PFSK-1 (cell line): ENCODE results near the gene PTPRQ.

Experiments used
- FOXP2 ChIP-seq: optimal IDR thresholded peaks from 2 replicates; pipeline ENCODE3; 2011; ENCODE audit warnings: borderline replicate concordance, control low read depth, inconsistent platforms; ENCODE audit not compliant: insufficient read depth; ENCODE audit errors: extremely low read length, extremely low read depth
- POLR2AphosphoS5 ChIP-seq: IDR thresholded peaks from 2 replicates; pipeline ENCODE4 v1.6.1; 2012; ENCODE audit warnings: low read depth, mild to moderate bottlenecking, control low read depth, low read length, moderate library complexity
- SIN3A ChIP-seq: IDR thresholded peaks from 2 replicates; pipeline ENCODE4 v1.6.1; 2012; ENCODE audit warnings: mild to moderate bottlenecking, low read length, moderate library complexity, borderline replicate concordance; ENCODE audit not compliant: insufficient read depth
- TAF1 ChIP-seq: IDR thresholded peaks from 2 replicates; pipeline ENCODE4 v1.6.1; 2012; ENCODE audit warnings: low read length, control low read depth, borderline replicate concordance; ENCODE audit not compliant: insufficient read depth
- TF ChIP-seq, protein P1 (sequence below), 2 experiments: IDR thresholded peaks; 2 replicates each; pipeline versions ENCODE4 v1.6.1 to v1.8.0; 2011 to 2012; ENCODE audit warnings: low read depth in 2 of 2, low read length in 2 of 2, control low read depth in 1 of 2, inconsistent platforms in 1 of 2, mild to moderate bottlenecking in 1 of 2, moderate library complexity in 1 of 2; ENCODE audit not compliant: insufficient read depth in 1 of 2

PTPRQ gene

DNA sequence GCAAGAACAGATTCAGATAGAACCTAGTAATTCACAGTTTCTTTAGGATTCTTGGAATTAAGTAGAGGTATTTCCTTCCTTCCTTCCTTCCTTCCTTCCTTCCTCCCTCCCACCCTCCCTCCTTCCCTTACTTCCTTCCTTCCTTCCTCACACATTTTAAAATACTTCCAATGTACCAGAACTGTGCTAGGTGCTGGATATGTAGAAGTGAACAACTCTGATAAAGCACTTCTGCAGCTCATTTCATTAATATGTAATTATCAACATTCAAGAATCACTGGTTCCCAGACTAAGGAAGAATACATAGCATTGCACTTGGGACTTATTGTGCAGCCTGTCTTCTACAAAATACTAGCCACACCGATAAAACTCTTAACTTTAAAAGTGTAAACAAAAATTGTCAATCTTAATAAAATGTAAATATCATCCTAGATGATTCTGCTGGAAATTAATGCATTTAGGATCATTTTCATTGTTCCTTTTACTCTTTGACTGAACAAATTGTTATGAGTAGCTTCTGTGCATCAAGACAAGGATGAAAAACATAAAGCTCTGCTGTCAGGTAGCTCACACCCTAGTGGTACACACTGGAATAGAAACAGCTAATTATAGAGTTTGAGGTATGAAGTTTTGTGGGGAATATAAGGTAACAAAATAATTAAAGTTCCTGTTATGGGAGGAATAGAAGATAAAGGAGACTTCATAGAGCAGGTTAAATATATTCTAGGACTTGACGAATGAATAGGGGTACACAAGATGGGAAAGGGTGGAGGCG lies 163.5 kb downstream of the PTPRQ start:
- TF ChIP-seq SIN3A (no peak), FOXP2 (no peak), POLR2AphosphoS5 (no peak), TAF1 (no peak)
- TF ChIP-seq, protein P1, sequence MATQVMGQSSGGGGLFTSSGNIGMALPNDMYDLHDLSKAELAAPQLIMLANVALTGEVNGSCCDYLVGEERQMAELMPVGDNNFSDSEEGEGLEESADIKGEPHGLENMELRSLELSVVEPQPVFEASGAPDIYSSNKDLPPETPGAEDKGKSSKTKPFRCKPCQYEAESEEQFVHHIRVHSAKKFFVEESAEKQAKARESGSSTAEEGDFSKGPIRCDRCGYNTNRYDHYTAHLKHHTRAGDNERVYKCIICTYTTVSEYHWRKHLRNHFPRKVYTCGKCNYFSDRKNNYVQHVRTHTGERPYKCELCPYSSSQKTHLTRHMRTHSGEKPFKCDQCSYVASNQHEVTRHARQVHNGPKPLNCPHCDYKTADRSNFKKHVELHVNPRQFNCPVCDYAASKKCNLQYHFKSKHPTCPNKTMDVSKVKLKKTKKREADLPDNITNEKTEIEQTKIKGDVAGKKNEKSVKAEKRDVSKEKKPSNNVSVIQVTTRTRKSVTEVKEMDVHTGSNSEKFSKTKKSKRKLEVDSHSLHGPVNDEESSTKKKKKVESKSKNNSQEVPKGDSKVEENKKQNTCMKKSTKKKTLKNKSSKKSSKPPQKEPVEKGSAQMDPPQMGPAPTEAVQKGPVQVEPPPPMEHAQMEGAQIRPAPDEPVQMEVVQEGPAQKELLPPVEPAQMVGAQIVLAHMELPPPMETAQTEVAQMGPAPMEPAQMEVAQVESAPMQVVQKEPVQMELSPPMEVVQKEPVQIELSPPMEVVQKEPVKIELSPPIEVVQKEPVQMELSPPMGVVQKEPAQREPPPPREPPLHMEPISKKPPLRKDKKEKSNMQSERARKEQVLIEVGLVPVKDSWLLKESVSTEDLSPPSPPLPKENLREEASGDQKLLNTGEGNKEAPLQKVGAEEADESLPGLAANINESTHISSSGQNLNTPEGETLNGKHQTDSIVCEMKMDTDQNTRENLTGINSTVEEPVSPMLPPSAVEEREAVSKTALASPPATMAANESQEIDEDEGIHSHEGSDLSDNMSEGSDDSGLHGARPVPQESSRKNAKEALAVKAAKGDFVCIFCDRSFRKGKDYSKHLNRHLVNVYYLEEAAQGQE (IDR thresholded peaks at IDR 0.05; ENCODE audit: insufficient read depth in 1 of 2, low read depth in 2 of 2, low read length in 2 of 2), result no peak

DNA sequence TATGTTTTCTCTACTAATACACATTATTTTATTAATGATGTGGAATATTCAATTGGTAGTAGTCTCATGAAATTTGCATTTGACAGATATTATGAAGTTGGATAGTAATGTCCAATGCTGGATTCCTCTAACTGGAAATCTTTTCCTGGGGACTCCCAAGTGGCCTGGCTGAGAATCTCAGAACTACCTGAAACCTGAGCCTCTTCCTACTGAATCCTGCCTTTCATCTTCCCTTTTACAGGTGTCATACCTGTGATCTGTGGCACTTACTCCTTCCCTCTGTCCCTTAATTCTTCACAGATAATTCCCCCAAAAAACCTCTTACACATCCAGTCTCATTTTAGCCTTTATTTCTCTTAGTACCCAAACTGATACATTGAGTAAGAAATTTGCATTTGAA lies 173.7 kb downstream of the PTPRQ start:
- TF ChIP-seq TAF1 (no peak), POLR2AphosphoS5 (no peak), SIN3A (no peak), FOXP2 (no peak)
- TF ChIP-seq, protein P1 (IDR thresholded peaks at IDR 0.05; ENCODE audit: insufficient read depth in 1 of 2, low read depth in 2 of 2, low read length in 2 of 2), result no peak

DNA sequence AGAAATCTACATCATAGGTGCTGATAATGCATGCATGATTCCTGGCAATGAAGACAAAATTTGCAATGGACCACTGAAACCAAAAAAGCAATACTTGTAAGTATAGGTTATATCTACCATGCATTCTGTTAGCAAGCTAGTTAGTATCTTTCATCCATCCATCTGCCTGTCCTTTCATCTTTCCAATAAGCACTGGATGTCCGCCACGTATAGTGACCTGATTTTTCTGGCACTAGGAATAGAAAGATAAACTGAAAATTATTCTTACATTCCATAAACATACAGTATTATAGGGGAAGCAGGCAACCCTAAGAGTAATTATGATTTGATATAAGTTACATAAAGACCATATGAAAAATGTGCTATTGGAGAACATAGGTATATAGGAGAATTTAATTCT lies 176.2 kb downstream of the PTPRQ start:
- TF ChIP-seq FOXP2 (no peak), SIN3A (no peak), POLR2AphosphoS5 (no peak), TAF1 (no peak)
- TF ChIP-seq, protein P1 (IDR thresholded peaks at IDR 0.05; ENCODE audit: insufficient read depth in 1 of 2, low read depth in 2 of 2, low read length in 2 of 2), result no peak

DNA sequence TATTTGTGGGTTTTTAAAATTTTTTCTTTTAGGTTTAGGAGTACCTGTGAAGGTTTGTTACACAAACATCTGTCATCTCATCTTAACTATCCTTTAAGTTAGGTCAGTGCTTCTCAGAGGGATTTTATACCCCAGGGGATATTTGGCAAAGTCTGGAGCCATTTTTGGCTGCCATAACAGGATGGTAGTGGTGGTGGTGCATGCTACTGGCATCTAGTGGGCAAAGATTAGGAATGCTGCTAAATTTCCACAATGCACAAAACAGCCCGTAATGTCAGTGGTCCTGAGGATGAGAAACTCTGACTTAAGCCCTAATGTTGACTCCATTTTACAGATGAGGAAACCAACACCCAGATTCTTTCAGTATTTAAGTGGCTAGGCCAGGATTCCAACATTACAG lies 178.2 kb downstream of the PTPRQ start:
- no peak for TF ChIP-seq FOXP2
- TF ChIP-seq, protein P1 (IDR thresholded peaks at IDR 0.05; ENCODE audit: insufficient read depth in 1 of 2, low read depth in 2 of 2, low read length in 2 of 2), result no peak
- no peak for TF ChIP-seq SIN3A
- no peak for TF ChIP-seq TAF1
- TF ChIP-seq POLR2AphosphoS5, result no peak

DNA sequence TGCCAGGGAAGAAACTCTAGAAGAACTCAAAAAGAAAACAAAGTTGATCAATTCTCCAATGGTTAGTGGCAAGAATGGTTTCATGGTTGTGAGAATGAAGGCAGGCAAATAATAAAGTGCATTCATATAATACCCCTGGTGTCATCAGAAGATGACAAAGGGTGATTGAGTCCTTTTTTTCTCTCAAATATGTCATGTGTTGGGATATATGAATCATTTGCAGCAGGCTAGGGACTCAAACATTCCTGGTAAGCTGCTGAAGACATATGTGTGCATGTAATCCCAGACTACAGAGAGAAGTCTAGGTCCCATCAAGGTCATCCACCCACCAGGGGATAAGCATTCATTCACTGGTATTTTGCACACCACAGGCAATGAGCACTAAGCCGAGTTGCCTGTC lies 181.0 kb downstream of the PTPRQ start:
- TF ChIP-seq SIN3A (no peak), POLR2AphosphoS5 (no peak), FOXP2 (no peak), TAF1 (no peak)
- TF ChIP-seq, protein P1 (IDR thresholded peaks at IDR 0.05; ENCODE audit: insufficient read depth in 1 of 2, low read depth in 2 of 2, low read length in 2 of 2), result no peak
